K562 (cell line): ENCODE data around the gene DIAPH1. TPM values are rescaled to one million over a fixed set of nuclear protein-coding genes. Genes with fewer than 3 reads are reported as not detected.

ENCODE experiments used
- BCL6 ChIP-seq: fragments of 250-450 bp; sonication (Bioruptor Pico); IDR thresholded peaks from 2 replicates; pipeline ENCODE4 v1.4.0; 2020
- BCOR ChIP-seq: fragments of 450-650 bp; IDR thresholded peaks from 2 replicates; pipeline ENCODE4 v1.6.1; 2016
- BRF1 ChIP-seq: IDR thresholded peaks from 3 replicates; pipeline ENCODE4 v1.6.1; 2011; ENCODE audit warnings: borderline replicate concordance, mild to moderate bottlenecking; ENCODE audit not compliant: insufficient read length; ENCODE audit errors: extremely low read depth
- CBFB ChIP-seq: sonication (generic); formaldehyde crosslinking; IDR thresholded peaks from 2 replicates; pipeline ENCODE4 v1.4.0; 2020; ENCODE audit warnings: mild to moderate bottlenecking, missing genetic modification reagents
- CHD4 ChIP-seq: fragments of 200-600 bp; sonication (generic); IDR thresholded peaks from 3 replicates; pipeline ENCODE4 v1.6.1; 2012; ENCODE audit warnings: low read depth, mild to moderate bottlenecking, mixed read lengths, low read length, inconsistent platforms; ENCODE audit not compliant: insufficient read depth, insufficient replicate concordance, poor library complexity, severe bottlenecking
- EGR1 ChIP-seq: fragments of 450-650 bp; conservative IDR thresholded peaks from 2 replicates; pipeline ENCODE4 v1.6.1; 2017; ENCODE audit warnings: mild to moderate bottlenecking
- GTF2A2 ChIP-seq: IDR thresholded peaks from 2 replicates; pipeline ENCODE4 v1.6.1; 2016; ENCODE audit warnings: mild to moderate bottlenecking, missing genetic modification characterization, missing compliant biosample characterization
- HES1 ChIP-seq: fragments of 450-650 bp; IDR thresholded peaks from 2 replicates; pipeline ENCODE4 v1.6.1; 2016; ENCODE audit warnings: low read depth, mild to moderate bottlenecking, moderate library complexity
- HMGXB4 ChIP-seq: sonication (generic); formaldehyde crosslinking; IDR thresholded peaks from 2 replicates; pipeline ENCODE4 v1.8.1; 2023; ENCODE audit warnings: mild to moderate bottlenecking, missing genetic modification reagents
- KAT2B ChIP-seq: IDR thresholded peaks from one replicate; pipeline ENCODE4 v1.6.1; 2012; ENCODE audit warnings: low read depth, mild to moderate bottlenecking, control low read depth, inconsistent platforms, low read length, moderate library complexity
- NFIX ChIP-seq: fragments of 250-450 bp; sonication (Bioruptor Pico); IDR thresholded peaks from 2 replicates; pipeline ENCODE4 v1.4.0; 2020; ENCODE audit warnings: low read depth, mild to moderate bottlenecking, moderate library complexity
- PYGO2 ChIP-seq: fragments of 450-650 bp; IDR thresholded peaks from 2 replicates; pipeline ENCODE4 v1.6.1; 2016; ENCODE audit warnings: mild to moderate bottlenecking, missing genetic modification characterization, moderate library complexity, missing compliant biosample characterization
- RBBP5 ChIP-seq: fragments of 200-600 bp; sonication (generic); IDR thresholded peaks from 2 replicates; pipeline ENCODE4 v1.6.1; 2012; ENCODE audit warnings: borderline replicate concordance, mild to moderate bottlenecking, low read length, control low read depth, inconsistent platforms; ENCODE audit not compliant: insufficient read depth, poor library complexity, severe bottlenecking
- RBFOX2 ChIP-seq: fragments of 200-400 bp; formaldehyde crosslinking; IDR thresholded peaks from 2 replicates; pipeline ENCODE4 v1.6.1; 2017; ENCODE audit warnings: low read depth, mild to moderate bottlenecking, low read length, moderate library complexity
- SP2 ChIP-seq: IDR thresholded peaks from 2 replicates; pipeline ENCODE4 v1.6.1; 2011; ENCODE audit warnings: mild to moderate bottlenecking, low read depth, low read length, moderate library complexity; ENCODE audit not compliant: poor library complexity, severe bottlenecking; ENCODE audit errors: extremely low read depth
- TRIM28 ChIP-seq: fragments of 450-650 bp; IDR thresholded peaks from 2 replicates; pipeline ENCODE4 v1.6.1; 2017
- U2AF1 ChIP-seq: fragments of 200-400 bp; formaldehyde crosslinking; optimal IDR thresholded peaks from 2 replicates; pipeline ENCODE3; 2017; ENCODE audit warnings: mild to moderate bottlenecking, low read depth, low read length, moderate library complexity
- ZNF143 ChIP-seq: sonication (generic); formaldehyde crosslinking; IDR thresholded peaks from 2 replicates; pipeline ENCODE4 v1.9.0; 2022; ENCODE audit warnings: mild to moderate bottlenecking, missing genetic modification reagents
- ZNF280B ChIP-seq: fragments of 250-450 bp; sonication (Bioruptor Pico); IDR thresholded peaks from 2 replicates; pipeline ENCODE4 v1.5.1; 2021; ENCODE audit warnings: mild to moderate bottlenecking
- ZNF324 ChIP-seq: fragments of 250-450 bp; sonication (Bioruptor Pico); IDR thresholded peaks from 2 replicates; pipeline ENCODE4 v1.4.0; 2020; ENCODE audit warnings: mild to moderate bottlenecking
- ZNF395 ChIP-seq: fragments of 200-800 bp; sonication (Bioruptor generic); IDR thresholded peaks from 2 replicates; pipeline ENCODE4 v1.6.1; 2017; ENCODE audit warnings: missing genetic modification characterization, missing compliant biosample characterization
- ZNF445 ChIP-seq: fragments of 250-450 bp; sonication (Bioruptor Pico); IDR thresholded peaks from 2 replicates; pipeline ENCODE4 v1.4.0; 2020; ENCODE audit warnings: low read depth, mild to moderate bottlenecking, moderate library complexity
- ZNF586 ChIP-seq: fragments of 450-650 bp; formaldehyde crosslinking; conservative IDR thresholded peaks from 2 replicates; pipeline ENCODE4 v1.4.0; 2020; ENCODE audit warnings: mild to moderate bottlenecking, moderate library complexity
- ZNF707 ChIP-seq: fragments of 250-450 bp; sonication (Bioruptor Pico); conservative IDR thresholded peaks from 2 replicates; pipeline ENCODE4 v1.8.0; 2022; ENCODE audit warnings: inconsistent platforms, mild to moderate bottlenecking, moderate library complexity
- polyA plus RNA-seq, 8 experiments: library from polyadenylated mRNA; depleted of rRNA in 4 of 8; stranded (reverse) in 5 of 8; unstranded in 3 of 8; fragments of >200 nt; fragmentation: Nextera tagmentation in 2 of 8; fragmentation: Illumina TruSeq in 1 of 8; extraction: Ambion mirVana in 2 of 8; extraction: Trizol in 1 of 8; gene quantifications; 2 replicates each; pipeline versions ENCODE4 v1.2.1 to v1.2.3, GENCODE V29; 2011 to 2014; ENCODE audit warnings: inconsistent platforms in 1 of 8, missing spikeins in 1 of 8
- total RNA-seq, 7 experiments: library from RNA; depleted of rRNA in 6 of 7; stranded (reverse); fragments of >200 nt in 6 of 7; fragmentation: Illumina TruSeq in 2 of 7; extraction: Trizol in 2 of 7; gene quantifications; 2 replicates each; pipeline versions ENCODE4 v1.2.1 to v1.2.3, GENCODE V29; 2011 to 2021; ENCODE audit warnings: low replicate concordance in 1 of 7

The DIAPH1 gene
- total and polyA plus RNA-seq, 9 of the 15 experiments (the other 6 are each of a cell fraction or from before 2014, with no cell fraction given) = 60.8 to 328 (median 97.8) TPM

- 0 out of 2 replicates have a peak, but pooled peaks have one; percentile 53 for TF ChIP-seq ZNF395
- TF ChIP-seq HES1 = no peak
- TF ChIP-seq ZNF445 (CRISPR knock-in tag) = no peak
- no peak for TF ChIP-seq BRF1
- no peak for TF ChIP-seq NFIX
- TF ChIP-seq ZNF707 = no peak
- TF ChIP-seq PYGO2 = no peak
- no peak for TF ChIP-seq SP2
- TF ChIP-seq ZNF143 (CRISPR knock-in tag) = no peak
- peak; percentile 10 for TF ChIP-seq RBBP5
- no peak for TF ChIP-seq ZNF324 (CRISPR knock-in tag)
- no peak for TF ChIP-seq CHD4
- TF ChIP-seq U2AF1 = peak; percentile 56
- TF ChIP-seq TRIM28 = no peak
- TF ChIP-seq ZNF586 (CRISPR knock-in tag) = no peak
- TF ChIP-seq EGR1 = 0 out of 2 replicates have a peak, but pooled peaks have one; percentile 21
- no peak for TF ChIP-seq HMGXB4 (CRISPR knock-in tag)
- no peak for TF ChIP-seq KAT2B
- TF ChIP-seq CBFB (CRISPR knock-in tag) = no peak
- TF ChIP-seq RBFOX2 = peak; percentile 68
- TF ChIP-seq BCL6 = no peak
- TF ChIP-seq BCOR = no peak
- no peak for TF ChIP-seq GTF2A2 (tag)
- no peak for TF ChIP-seq ZNF280B (CRISPR knock-in tag)
These were observed 18.4 kb upstream of the DIAPH1 start (continued) for GRCh38 chr5:141637123-141637766.
